Measurements from ENCODE around the gene ERICH4.

- no peak for TF ChIP-seq CTCF (IDR thresholded peaks at IDR 0.05; ENCODE audit: low read depth, low read length, poor library complexity, severe bottlenecking)
- no peak for TF ChIP-seq EZH2phosphoT487 (IDR thresholded peaks at IDR 0.05; ENCODE audit: borderline replicate concordance, low read length)
Measured at GRCh38 chr19:41426116-41426841, 16.7 kb upstream of the ERICH4 start.

Data from DOHH2 (cell line).